ELF-1 (cell line): ENCODE results near the gene RNF34.

ENCODE experiments used
- DNase-seq: peaks from one replicate; pipeline ENCODE4 v3.0.0-alpha.2; 2016; ENCODE audit warnings: low read depth, low spot score

The RNF34 gene

GRCh38 chr12:121390856-121391255 lies 9.1 kb upstream of the RNF34 start:
- DNase-seq: no peak

GRCh38 chr12:121391619-121392324 lies 8.1 kb upstream of the RNF34 start:
- no peak for DNase-seq

DNA sequence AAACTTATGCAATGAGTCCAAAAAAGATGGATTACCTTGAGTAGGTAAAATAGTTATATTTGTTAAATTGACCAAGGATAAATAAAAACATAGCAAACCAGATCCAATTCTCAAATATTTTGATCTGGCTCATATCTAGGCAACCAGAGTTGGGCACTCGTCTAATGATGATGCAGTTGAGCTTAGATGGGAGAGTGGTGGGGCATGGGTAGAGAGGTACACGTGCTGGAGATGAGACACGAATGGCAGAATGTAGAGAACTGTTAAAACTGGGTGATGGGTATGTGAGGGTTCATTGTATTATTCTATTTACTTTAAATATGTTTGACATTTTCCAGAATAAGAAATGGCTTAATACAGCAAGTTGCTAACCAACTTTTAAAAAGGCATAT lies 7.6 kb upstream of the RNF34 start:
- no peak for DNase-seq

GRCh38 chr12:121397521-121397920 lies 2.4 kb upstream of the RNF34 start:
- no peak for DNase-seq

DNA sequence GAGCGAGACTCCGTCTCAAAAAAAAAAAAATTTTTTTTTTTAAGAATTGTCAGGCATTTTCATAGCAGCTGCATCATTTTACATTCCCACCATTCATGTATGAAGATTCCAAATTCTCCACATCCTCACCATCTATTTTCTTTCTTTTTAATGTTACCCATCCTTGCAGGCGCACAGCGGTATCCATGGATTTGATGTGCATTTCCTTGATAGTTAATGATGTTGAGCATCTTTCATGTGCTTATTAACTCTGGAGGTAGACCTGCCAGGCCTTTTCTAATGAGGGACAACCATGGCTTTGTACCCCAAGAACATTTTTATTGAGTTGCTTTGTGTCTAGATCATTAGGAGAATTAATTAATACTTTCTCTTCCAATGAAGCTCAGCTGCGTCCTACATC lies 1.6 kb upstream of the RNF34 start:
- no peak for DNase-seq

DNA sequence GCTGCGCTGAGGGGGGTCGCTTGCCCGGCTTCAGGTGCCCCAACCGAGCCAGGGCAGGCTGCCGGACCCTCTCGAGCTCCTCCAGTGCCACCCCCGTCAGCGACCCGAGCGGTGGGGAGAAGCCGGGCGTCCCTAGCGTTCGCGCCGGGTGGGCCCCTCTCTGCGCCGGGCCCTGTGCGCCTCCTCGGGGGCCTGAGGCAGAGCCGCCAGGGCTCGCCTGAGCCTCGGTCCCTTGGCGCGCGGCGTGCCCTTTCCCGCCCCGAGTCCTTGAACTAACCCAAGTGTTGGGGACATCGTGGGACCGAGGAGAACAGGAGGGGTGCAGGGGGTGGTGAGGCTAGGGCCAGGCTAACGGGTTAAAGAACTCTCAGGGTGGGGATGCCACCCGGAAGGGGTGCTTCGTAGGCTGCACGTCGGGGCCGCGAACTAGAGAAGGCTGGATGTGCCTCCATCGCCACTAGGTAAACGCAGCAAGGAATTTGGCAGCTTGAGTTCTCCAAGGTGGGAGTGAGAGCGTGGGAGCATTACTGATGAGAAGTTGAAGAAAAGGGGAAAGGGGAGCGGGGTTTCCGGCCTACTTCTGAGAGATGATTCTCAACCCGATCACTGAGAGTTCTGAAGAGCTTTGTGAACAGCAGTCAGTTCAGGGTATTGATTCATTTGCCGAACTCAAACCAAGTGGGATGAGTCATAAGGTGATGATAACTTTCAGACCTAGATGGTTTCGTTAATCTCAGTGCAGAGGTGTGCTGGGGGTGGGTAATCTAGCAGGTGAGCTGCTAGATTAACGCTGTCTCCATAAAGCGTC lies 618 bp downstream of the RNF34 start:
- DNase-seq: peak; percentile 62

DNA sequence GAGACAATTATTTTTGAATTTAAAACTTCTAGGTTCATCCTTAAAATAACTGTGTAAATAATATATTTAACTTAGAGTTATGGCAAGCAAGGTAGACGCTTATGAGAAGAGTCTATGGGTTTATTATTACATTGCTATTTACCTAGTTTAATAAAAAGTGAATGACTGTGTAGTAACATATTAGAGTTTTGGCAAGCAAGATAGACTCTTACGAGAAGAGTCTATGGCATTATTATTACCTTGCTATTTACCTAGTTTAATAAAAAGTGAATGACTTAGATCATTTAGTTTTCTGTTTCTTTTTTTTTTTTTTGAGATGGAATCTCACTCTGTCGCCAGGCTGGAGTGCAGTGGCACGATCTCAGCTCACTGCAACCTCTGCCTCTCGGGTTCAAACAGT lies 3.8 kb downstream of the RNF34 start:
- no peak for DNase-seq

- no peak for DNase-seq
Observed at GRCh38 chr12:121404734-121405133, 4.8 kb downstream of the RNF34 start.

GRCh38 chr12:121405211-121405610 lies 5.3 kb downstream of the RNF34 start:
- DNase-seq: no peak

- no peak for DNase-seq
Observed at GRCh38 chr12:121413917-121414316, 14.0 kb downstream of the RNF34 start.

- no peak for DNase-seq
Observed at GRCh38 chr12:121417847-121418246, 17.9 kb downstream of the RNF34 start.

DNA sequence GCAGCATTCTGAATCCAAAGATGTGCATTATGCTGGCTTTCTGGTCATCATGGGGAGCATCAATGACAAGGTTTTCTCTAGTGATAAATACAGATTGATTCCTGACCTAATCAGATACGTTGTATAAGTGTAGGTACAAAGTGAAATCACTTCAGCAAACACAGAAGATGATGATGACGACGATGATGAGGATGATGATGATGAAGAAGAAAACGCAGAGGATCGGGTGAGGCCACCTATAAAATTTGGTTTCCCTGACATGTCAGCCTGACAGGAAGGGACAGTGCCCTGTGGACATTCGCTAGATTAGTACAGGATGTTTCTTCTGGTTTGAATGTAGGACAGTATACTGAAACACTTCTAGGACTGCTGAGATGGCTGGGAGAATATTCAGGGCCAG lies 20.2 kb downstream of the RNF34 start:
- DNase-seq: no peak

GRCh38 chr12:121423253-121423652 lies 23.3 kb downstream of the RNF34 start:
- no peak for DNase-seq

- no peak for DNase-seq
Observed at GRCh38 chr12:121423682-121424623, 24.0 kb downstream of the RNF34 start.

- DNase-seq: no peak
Observed at GRCh38 chr12:121424624-121424975, 24.7 kb downstream of the RNF34 start.

DNA sequence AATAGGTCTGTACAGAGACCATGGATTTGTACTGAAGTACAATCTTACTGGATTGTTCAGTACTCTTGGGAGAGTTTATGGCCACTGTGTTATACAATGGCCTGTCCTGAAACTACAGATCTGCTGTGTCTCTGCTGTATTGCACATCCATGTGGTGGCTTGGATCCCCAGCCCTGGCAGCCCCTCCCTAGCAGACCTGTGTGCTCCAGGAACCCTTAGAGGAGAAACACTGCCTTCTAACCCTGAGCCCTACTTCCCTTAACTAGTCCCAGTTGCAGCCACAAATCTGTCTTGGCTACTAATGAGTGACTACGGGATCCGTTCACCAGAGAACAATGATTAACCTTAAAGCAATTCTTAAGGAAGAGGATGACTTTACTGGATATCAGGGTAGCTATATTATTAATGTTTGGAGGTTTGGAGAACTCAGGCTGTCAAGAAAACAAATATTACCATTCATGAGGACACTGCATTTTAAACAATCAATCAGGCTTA lies 27.7 kb downstream of the RNF34 start:
- DNase-seq: no peak

- no peak for DNase-seq
Observed at GRCh38 chr12:121428883-121429282, 29.0 kb downstream of the RNF34 start.

DNA sequence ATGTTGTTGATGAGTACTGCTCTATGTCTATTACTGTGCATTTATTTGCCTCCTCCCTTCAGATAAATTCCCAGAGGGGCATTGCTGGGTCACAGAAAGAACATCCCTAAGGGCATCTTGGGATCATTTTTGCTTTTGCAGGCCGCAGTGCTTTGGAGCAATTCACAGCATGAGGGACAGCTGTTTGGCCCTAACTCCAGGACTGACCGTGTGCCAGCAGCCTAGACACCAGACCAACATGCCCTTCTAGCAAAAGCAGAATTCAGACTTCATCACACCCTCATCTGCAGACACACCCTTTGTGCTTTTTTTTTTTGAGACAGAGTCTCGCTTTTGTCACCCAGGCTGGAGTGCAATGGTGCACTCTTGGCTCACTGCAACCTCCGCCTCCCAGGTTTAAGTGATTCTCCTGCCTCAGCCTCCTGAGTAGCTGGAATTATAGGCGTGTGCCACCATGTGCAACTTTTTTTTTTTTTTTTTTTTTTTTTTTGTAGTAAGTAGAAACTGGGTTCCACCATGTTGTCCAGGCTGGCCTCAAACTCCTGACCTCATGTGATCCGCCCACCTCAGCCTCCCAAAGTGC lies 31.0 kb downstream of the RNF34 start:
- no peak for DNase-seq

DNA sequence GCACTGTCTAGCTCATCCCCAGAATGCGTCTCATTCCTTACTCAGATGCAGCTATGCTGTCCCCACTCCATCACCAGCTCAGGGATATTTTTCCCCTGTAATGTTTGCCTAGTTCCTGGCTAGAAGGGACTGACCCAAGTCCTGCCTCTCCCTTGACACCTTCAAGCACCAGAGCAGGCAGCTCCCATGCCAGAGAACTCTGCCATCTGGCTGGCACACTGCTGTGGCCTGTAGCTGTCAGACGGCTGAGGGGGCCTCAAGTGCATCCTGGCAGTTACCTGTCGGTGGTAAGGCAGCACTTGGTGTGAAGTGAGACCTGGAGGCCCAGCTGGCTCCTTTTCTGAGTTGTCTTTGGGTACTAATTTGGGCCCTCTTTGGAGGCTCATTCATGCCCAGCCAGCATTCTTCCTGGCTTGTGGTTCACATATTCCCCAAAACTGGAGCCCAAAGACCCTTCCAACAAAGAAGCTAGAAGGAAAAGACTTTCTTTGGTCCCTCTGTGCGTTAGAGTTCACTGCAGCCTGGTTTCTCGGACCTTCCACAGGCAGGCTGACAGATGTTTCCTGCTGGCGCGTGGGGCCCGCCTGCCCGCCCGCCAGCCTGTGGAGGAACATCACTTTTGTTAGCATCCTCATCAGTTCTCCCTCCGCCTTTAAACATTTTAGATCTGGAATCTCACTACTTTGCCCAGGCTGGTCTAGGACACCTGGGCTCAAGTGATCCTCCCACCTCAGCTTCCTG lies 33.0 kb downstream of the RNF34 start:
- DNase-seq: no peak

DNA sequence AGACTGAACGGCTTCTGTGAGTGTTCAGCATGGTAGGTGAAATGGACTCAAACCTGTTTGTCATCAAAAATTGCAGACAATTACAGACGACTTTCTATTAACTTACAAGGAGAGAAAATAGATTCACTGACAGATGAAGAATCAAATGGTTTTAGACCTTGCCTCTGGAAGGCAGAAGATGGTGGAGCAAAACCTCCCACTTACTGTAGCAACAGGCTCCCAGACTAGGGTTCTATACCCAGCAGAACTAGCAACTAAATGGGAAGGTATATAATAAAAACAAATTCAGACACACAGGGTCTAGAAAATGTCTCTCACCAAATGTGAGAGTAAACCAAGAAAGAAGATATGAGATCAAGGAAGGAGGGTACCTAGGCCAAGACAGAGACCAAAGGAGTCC lies 36.8 kb downstream of the RNF34 start:
- DNase-seq: no peak

- DNase-seq: no peak
Observed at GRCh38 chr12:121438905-121439304, 39.0 kb downstream of the RNF34 start.
